HG02610 (cell line): ENCODE data around the gene OSTM1.

Source experiments
- ATAC-seq: cut with Tn5 transposase; IDR thresholded peaks from one replicate; pipeline ENCODE4 v1.9.1; 2021; ENCODE audit warnings: mild to moderate bottlenecking, moderate library complexity; ENCODE audit not compliant: unreplicated experiment

Gene OSTM1

GRCh38 chr6:108102965-108103364 lies 28.4 kb upstream of the OSTM1 start:
- no peak for ATAC-seq

GRCh38 chr6:108100003-108100402 lies 25.5 kb upstream of the OSTM1 start:
- no peak for ATAC-seq

GRCh38 chr6:108097882-108098281 lies 23.3 kb upstream of the OSTM1 start:
- no peak for ATAC-seq

- no peak for ATAC-seq
Measured at GRCh38 chr6:108093781-108094300, 19.3 kb upstream of the OSTM1 start.

GRCh38 chr6:108091288-108091687 lies 16.7 kb upstream of the OSTM1 start:
- ATAC-seq, result no peak

- no peak for ATAC-seq
Measured at GRCh38 chr6:108083349-108083748, 8.8 kb upstream of the OSTM1 start.

GRCh38 chr6:108082539-108082938 lies 8.0 kb upstream of the OSTM1 start:
- ATAC-seq, result no peak

- ATAC-seq, result no peak
Measured at GRCh38 chr6:108080010-108080780, 5.7 kb upstream of the OSTM1 start.

GRCh38 chr6:108078191-108078590 lies 3.6 kb upstream of the OSTM1 start:
- ATAC-seq, result no peak

GRCh38 chr6:108074057-108074358 lies 533 bp downstream of the OSTM1 start:
- peak; percentile 32 for ATAC-seq

- no peak for ATAC-seq
Measured at GRCh38 chr6:108071736-108072276, 2.7 kb downstream of the OSTM1 start.

GRCh38 chr6:108068618-108069017 lies 5.9 kb downstream of the OSTM1 start:
- peak; percentile 83 for ATAC-seq

GRCh38 chr6:108068182-108068581 lies 6.4 kb downstream of the OSTM1 start:
- ATAC-seq, result no peak

GRCh38 chr6:108052706-108053105 lies 21.8 kb downstream of the OSTM1 start:
- ATAC-seq, result no peak

GRCh38 chr6:108051481-108051880 lies 23.1 kb downstream of the OSTM1 start:
- no peak for ATAC-seq

- ATAC-seq, result no peak
Measured at GRCh38 chr6:108039681-108040080, 34.9 kb downstream of the OSTM1 start.

GRCh38 chr6:108036884-108037283 lies 37.7 kb downstream of the OSTM1 start:
- no peak for ATAC-seq

- ATAC-seq, result no peak
Measured at GRCh38 chr6:108031968-108032367, 42.6 kb downstream of the OSTM1 start.

GRCh38 chr6:108030211-108030610 lies 44.3 kb downstream of the OSTM1 start:
- ATAC-seq, result no peak

- ATAC-seq, result no peak
Measured at GRCh38 chr6:108029226-108029921, 45.2 kb downstream of the OSTM1 start.

- no peak for ATAC-seq
Measured at GRCh38 chr6:108027594-108027993, 46.9 kb downstream of the OSTM1 start.

- no peak for ATAC-seq
Measured at GRCh38 chr6:108027056-108027455, 47.5 kb downstream of the OSTM1 start.
